Fibroblast of villous mesenchyme (primary cell): ENCODE results near the gene WDR82. TPM values are rescaled to one million over a fixed set of nuclear protein-coding genes. Genes with fewer than 3 reads are reported as not detected.

Source experiments
- DNase-seq: peaks from one replicate; pipeline ENCODE4 v3.0.0-alpha.2; 2010; ENCODE audit warnings: low read depth
- H3K4me3 ChIP-seq: 2 replicates; pipeline ENCODE4 v1.5.1; 2011; ENCODE audit warnings: low read depth, mild to moderate bottlenecking, low read length
- CTCF ChIP-seq: IDR thresholded peaks from 2 replicates; pipeline ENCODE4 v1.5.1; 2012; ENCODE audit warnings: low read depth, mild to moderate bottlenecking, low read length; ENCODE audit not compliant: insufficient read depth
- total RNA-seq: library from RNA; depleted of rRNA; stranded (reverse); fragments of >200 nt; gene quantifications from 2 replicates; pipeline ENCODE4 v1.2.3, GENCODE V29; 2012

WDR82 gene
- total RNA-seq, 1 donor = 68.2 TPM

GRCh38 chr3:52315006-52315405 is 36.6 kb upstream of the WDR82 start:
- DNase-seq = no peak

GRCh38 chr3:52314489-52314888 is 36.0 kb upstream of the WDR82 start:
- no peak for TF ChIP-seq CTCF
- no peak for DNase-seq
- no peak overlapping the region for H3K4me3 ChIP-seq

More at GRCh38 chr3:52315006-52315405, 36.6 kb upstream of the WDR82 start:
- TF ChIP-seq CTCF = no peak
- no peak overlapping the region for H3K4me3 ChIP-seq

- peak; percentile 28 for DNase-seq
- TF ChIP-seq CTCF = no peak
- H3K4me3 ChIP-seq = no peak overlapping the region
These were observed 35.3 kb upstream of the WDR82 start for GRCh38 chr3:52313774-52314188.

- DNase-seq = no peak
- TF ChIP-seq CTCF = no peak
- no peak overlapping the region for H3K4me3 ChIP-seq
These were observed 34.8 kb upstream of the WDR82 start for GRCh38 chr3:52313188-52313773.

- no peak for TF ChIP-seq CTCF
- DNase-seq = no peak
- no peak overlapping the region for H3K4me3 ChIP-seq
These were observed 33.2 kb upstream of the WDR82 start for GRCh38 chr3:52311576-52312119.

- no peak overlapping the region for H3K4me3 ChIP-seq
- no peak for DNase-seq
- TF ChIP-seq CTCF = no peak
These were observed 32.6 kb upstream of the WDR82 start for GRCh38 chr3:52310861-52311575.
